GM18858 (cell line): ENCODE measurements around the gene CLIC3.

Experiments
- ATAC-seq: cut with Tn5 transposase; IDR thresholded peaks from one replicate; pipeline ENCODE4 v1.9.1; 2021; ENCODE audit not compliant: unreplicated experiment

The CLIC3 gene

GRCh38 chr9:136965771-136966484, 30.4 kb downstream of the CLIC3 start:
- ATAC-seq = no peak

GRCh38 chr9:136964833-136965422, 31.4 kb downstream of the CLIC3 start:
- ATAC-seq = no peak

GRCh38 chr9:136964171-136964689, 32.1 kb downstream of the CLIC3 start:
- ATAC-seq = no peak

GRCh38 chr9:136963751-136964150, 32.6 kb downstream of the CLIC3 start:
- ATAC-seq = no peak

- ATAC-seq = no peak
Observed at GRCh38 chr9:136963341-136963740, 33.0 kb downstream of the CLIC3 start.

GRCh38 chr9:136962701-136963248, 33.6 kb downstream of the CLIC3 start:
- no peak for ATAC-seq

- ATAC-seq = no peak
Observed at GRCh38 chr9:136962163-136962562, 34.2 kb downstream of the CLIC3 start.

- ATAC-seq = no peak
Observed at GRCh38 chr9:136961279-136962065, 34.9 kb downstream of the CLIC3 start.

- no peak for ATAC-seq
Observed at GRCh38 chr9:136960938-136961275, 35.5 kb downstream of the CLIC3 start.

GRCh38 chr9:136960212-136960937, 36.0 kb downstream of the CLIC3 start:
- ATAC-seq = no peak

- no peak for ATAC-seq
Observed at GRCh38 chr9:136958898-136959850, 37.2 kb downstream of the CLIC3 start.

- no peak for ATAC-seq
Observed at GRCh38 chr9:136958473-136958872, 37.9 kb downstream of the CLIC3 start.

- ATAC-seq = no peak
Observed at GRCh38 chr9:136957901-136958300, 38.5 kb downstream of the CLIC3 start.

GRCh38 chr9:136957461-136957860, 38.9 kb downstream of the CLIC3 start:
- no peak for ATAC-seq

- ATAC-seq = no peak
Observed at GRCh38 chr9:136956604-136957003, 39.8 kb downstream of the CLIC3 start.

GRCh38 chr9:136955943-136956335, 40.4 kb downstream of the CLIC3 start:
- ATAC-seq = no peak

- ATAC-seq = no peak
Observed at GRCh38 chr9:136955202-136955942, 41.0 kb downstream of the CLIC3 start.

GRCh38 chr9:136954270-136955083, 41.9 kb downstream of the CLIC3 start:
- no peak for ATAC-seq
